ENCODE data around the gene ITGB6. TPM values are rescaled to one million over a fixed set of nuclear protein-coding genes. Genes with fewer than 3 reads are reported as not detected.
"Not testable (repeated sequence)": the region's sequence is repeated elsewhere in the genome, so short reads cannot be mapped to it uniquely, and the experiment has no call there.

ITGB6 gene
- total RNA-seq, 1 donor from 2014 or later = 48.8 TPM

DNA sequence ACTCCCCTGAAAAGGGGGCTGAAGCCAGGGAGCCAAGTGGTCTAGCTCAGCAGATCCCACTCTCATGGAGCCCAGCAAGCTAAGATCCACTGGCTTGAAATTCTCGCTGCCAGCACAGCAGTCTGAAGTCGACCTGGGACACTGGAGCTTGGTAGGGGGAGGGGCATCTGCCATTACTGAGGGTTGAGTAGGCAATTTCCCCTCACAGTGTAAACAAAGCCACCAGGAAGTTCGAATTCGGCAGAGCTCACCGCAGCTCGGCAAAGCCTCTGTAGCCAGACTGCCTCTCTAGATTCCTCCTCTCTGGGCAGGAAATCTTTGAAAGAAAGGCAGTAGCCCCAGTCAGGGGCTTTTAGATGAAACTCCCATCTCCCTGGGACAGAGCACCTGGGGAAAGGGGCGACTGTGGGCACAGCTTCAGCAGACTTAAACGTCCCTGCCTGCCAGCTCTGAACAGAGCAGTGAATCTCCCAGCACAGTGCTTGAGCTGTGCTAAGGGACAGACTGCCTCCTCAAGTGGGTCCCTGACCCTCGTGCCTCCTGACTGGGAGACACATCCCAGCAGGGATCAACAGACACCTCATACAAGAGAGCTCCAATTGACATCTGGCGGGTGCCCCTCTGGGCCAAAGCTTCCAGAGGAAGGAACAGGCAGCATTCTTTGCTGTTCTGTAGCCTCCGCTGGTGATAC, 18.8 kb downstream of the ITGB6 start:
- peak; percentile 61 for DNase-seq (ENCODE audit: low spot score)

DNA sequence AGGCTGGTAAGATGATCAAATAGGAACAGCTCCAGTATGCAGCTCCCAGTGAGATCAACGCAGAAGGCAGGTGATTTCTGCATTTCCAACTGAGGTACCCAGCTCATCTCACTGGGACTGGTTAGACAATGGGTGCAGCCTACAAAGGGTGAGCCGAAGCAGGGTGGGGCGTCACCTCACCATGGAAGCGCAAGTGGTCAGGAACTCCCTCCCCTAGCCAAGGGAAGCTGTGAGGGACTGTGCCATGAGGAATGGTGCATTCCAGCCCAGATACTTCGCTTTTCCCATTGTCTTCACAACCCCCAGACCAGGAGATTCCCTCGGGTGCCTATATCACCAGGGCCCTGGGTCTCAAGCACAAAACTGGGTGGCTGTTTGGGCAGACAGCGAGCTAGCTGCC, 19.4 kb downstream of the ITGB6 start:
- DNase-seq (ENCODE audit: low spot score) = not testable (repeated sequence)

DNA sequence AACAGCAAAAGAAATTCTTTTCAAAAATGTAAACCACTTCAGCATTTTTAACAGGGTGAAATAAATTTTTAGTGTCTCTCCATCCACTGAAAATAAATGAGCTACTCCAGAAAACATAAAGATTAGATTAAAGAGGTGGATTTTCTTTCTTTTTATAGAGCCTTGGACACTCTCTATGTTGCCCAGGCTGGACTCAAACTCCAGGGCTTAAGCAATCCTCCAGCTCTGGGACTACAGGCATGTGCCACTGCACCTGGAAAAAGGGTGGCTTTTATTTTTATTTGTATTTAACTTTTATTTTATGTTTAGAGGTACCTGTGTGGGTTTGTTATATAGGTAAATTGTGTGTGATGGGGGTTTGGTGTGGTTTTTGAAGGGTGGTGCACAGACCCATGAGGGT, 19.9 kb downstream of the ITGB6 start:
- DNase-seq (ENCODE audit: low spot score) = no peak

- no peak for DNase-seq (ENCODE audit: low spot score)
Observed at GRCh38 chr2:160175169-160176134, 24.6 kb downstream of the ITGB6 start.

DNA sequence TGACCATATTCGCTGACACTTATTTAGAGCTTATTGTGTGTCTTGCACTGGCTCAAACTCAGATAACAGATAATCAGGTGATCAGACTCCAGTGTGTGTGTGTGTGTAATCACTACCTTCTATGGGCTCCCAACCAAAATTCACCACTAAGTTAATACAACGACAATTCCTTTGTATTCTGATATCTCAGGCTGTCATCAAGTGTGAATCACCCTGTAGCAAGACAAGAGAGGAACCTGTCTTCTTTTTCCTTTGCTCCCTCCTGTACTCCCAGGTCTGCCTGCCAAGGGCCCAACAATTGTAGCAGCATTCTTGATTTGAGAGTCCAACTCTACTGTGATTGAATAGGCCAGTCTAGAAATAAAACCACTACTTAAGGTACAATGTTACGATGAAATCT, 25.8 kb downstream of the ITGB6 start:
- no peak for DNase-seq (ENCODE audit: low spot score)

GRCh38 chr2:160169988-160170387, 30.1 kb downstream of the ITGB6 start:
- no peak for DNase-seq (ENCODE audit: low spot score)

GRCh38 chr2:160169471-160169870, 30.6 kb downstream of the ITGB6 start:
- DNase-seq (ENCODE audit: low spot score) = no peak

DNA sequence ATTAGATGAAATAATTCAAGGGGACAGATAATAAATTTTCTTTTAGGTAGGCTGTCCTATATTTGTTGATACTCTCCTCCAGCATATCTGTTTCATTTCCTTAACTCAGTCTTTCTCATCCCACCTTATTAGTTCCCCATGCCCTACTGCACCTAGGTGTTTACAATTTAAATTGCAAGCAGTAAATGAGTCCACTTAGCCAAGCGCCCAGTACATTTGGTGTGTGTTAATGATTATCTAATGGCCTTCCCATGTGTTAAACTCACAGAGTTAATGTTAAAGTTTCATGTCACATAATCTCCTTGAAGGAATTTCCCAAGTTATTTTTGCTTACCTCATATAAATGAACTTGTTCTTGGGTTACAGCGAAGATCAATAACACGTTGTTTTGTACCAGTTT, 31.2 kb downstream of the ITGB6 start:
- no peak for DNase-seq (ENCODE audit: low spot score)

- DNase-seq (ENCODE audit: low spot score) = no peak
Observed at GRCh38 chr2:160167089-160167740, 32.9 kb downstream of the ITGB6 start.

- DNase-seq (ENCODE audit: low spot score) = no peak
Observed at GRCh38 chr2:160165996-160166395, 34.1 kb downstream of the ITGB6 start.

- DNase-seq (ENCODE audit: low spot score) = no peak
Observed at GRCh38 chr2:160165081-160165480, 35.0 kb downstream of the ITGB6 start.

DNA sequence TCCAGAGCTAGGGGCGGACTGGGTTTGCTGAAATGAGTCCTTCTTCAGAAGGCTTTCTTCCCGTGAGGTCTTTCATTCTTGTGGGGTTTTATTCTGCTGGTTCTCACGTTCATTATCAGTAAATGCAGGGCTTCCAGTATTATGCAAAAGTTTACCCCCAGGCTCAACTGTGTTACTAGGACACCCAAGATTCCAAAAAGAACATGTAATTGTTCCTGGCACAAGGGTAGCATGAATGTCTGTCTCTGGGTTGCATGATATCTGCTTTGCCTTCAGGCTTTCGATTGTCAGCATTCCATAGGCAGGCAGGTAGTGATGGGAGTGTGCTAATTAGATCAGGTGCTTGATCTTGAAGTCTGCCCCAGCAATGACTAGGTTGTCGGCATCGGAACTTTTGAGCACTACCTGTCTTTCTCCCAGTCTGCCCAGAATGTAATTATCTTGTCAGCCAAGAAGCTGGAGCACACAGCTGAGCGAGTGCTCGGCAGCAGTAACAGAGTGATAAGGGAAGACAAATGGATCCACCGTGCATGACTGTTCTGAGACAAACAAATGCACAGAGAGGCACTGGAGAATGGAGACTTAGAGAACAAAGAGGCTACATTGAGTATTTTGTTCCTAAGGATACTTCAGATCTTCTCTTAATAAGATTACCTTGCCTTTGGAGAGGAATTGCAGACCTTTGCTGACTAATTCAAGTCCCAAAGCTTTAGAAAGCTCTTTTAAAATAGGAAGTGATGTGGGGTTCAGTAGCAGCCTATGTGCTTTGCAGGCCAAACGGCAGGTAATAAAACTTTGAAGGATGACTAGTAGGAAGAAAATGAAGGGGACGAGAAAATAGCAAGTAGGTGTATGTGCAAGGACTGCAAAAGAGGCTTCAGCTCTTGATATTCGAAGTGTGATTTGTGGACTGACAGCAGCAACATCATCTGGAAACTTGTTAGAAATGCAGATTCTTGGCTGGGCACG, 41.9 kb downstream of the ITGB6 start:
- no peak for DNase-seq (ENCODE audit: low spot score)

- no peak for DNase-seq (ENCODE audit: low spot score)
Observed at GRCh38 chr2:160156665-160157064, 43.4 kb downstream of the ITGB6 start.

GRCh38 chr2:160156100-160156499, 44.0 kb downstream of the ITGB6 start:
- DNase-seq (ENCODE audit: low spot score) = no peak

GRCh38 chr2:160148419-160148818, 51.7 kb downstream of the ITGB6 start:
- DNase-seq (ENCODE audit: low spot score) = not testable (repeated sequence)

GRCh38 chr2:160145471-160145870, 54.6 kb downstream of the ITGB6 start:
- no peak for DNase-seq (ENCODE audit: low spot score)

DNA sequence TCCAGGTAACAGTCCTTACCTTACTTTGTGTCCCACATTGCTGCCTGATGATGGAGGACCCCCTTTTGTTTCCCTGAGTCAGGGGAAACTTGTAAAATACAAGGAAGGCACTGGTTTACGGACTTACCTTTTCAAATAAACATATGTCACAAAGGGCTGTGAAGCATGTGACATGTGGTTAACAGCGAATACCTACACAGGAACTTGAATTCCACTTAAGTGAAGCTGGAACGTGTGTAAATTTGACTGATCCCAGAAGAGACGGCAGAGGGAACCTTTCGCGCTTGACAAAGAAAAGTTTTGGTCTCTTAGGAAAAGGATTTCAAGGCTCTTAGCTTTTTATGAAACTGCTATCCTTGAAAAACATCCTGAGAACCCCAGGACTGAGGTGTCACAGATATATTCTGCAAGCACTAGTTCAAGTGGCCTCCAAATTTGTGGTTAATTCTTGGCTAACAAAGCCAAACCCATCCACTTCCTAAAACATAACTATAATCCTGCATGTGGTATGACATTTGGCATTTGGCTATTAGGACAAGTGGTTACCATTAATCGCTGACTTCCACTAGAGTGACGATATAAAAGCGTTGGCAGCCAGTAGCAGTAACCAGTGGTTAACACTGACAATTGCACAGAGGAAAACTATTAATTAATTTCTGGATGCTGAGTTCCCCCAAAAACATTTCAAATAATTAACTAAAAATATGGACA, 55.6 kb downstream of the ITGB6 start:
- no peak for DNase-seq (ENCODE audit: low spot score)

DNA sequence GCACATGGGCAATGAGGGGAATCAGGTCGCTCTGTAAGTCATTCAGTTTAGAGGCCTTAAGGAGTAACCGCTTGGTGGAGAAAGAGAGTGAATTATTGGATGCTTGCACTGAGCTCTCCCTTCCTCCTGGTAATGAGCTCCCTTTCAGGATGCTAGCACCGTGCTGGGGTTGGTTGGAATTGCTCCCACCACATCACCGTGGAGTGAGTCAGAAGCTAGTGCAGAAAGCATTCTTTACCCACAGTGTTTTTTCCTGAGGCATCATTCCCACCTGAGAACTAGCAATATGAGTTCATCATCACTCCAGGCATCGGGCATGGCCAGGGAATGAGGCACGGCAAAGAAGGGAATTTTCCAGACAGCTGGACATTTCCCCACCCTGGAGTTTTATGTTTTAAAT, 57.6 kb downstream of the ITGB6 start:
- no peak for DNase-seq (ENCODE audit: low spot score)

GRCh38 chr2:160141912-160142311, 58.2 kb downstream of the ITGB6 start:
- no peak for DNase-seq (ENCODE audit: low spot score)

DNA sequence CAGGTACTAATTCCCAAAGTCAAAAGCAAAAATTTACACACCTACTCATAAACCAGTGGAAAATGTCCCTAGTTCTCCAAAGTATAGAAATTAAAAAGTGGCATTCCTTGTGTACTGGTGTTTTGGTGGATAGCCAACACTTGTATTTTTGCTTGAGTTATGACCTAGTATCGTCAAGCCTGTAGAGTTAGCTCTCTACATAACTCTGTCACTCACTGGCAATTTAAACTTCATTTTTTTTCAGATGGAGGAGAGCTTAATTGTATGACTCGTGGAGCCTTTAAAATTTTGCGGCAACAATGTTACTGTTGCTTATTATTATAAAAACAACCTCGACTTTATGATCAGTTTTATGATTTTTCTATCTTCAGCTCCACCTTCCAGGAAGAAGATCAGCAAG, 58.7 kb downstream of the ITGB6 start:
- no peak for DNase-seq (ENCODE audit: low spot score)

GRCh38 chr2:160140471-160140870, 59.6 kb downstream of the ITGB6 start:
- DNase-seq (ENCODE audit: low spot score) = no peak

Data from mucosa of gallbladder (tissue), 1 donor.